ENCODE measurements around the gene EEF1A2. TPM values are rescaled to one million over a fixed set of nuclear protein-coding genes. Genes with fewer than 3 reads are reported as not detected.

The EEF1A2 gene
- total RNA-seq, 1 donor from 2014 or later = 0.67 TPM

DNA sequence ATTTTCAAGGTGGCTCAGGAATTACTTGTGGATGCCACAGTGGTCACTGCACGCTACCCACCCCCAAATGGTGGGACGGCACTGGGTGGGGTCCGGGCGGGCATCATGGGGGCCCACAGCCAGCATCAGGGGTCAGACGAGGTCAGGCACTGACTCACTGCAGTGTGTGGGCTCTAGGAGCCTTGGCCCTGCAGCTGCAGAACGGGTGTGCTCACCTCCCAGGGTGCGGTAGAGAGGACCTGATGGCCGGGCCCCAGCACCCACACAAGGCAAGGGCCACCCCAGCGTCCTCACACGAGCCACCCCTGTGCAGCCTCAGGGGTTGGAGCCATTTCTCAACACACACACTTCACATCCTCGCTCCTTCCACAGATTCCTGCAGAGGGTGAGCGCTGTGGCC lies 60.8 kb downstream of the EEF1A2 start:
- TF ChIP-seq, protein P1, sequence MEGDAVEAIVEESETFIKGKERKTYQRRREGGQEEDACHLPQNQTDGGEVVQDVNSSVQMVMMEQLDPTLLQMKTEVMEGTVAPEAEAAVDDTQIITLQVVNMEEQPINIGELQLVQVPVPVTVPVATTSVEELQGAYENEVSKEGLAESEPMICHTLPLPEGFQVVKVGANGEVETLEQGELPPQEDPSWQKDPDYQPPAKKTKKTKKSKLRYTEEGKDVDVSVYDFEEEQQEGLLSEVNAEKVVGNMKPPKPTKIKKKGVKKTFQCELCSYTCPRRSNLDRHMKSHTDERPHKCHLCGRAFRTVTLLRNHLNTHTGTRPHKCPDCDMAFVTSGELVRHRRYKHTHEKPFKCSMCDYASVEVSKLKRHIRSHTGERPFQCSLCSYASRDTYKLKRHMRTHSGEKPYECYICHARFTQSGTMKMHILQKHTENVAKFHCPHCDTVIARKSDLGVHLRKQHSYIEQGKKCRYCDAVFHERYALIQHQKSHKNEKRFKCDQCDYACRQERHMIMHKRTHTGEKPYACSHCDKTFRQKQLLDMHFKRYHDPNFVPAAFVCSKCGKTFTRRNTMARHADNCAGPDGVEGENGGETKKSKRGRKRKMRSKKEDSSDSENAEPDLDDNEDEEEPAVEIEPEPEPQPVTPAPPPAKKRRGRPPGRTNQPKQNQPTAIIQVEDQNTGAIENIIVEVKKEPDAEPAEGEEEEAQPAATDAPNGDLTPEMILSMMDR (IDR thresholded peaks at IDR 0.05) = no peak
- no peak overlapping the region for H3K27ac ChIP-seq
- no peaks in the 10 kb centered on the region for H3K9me3 ChIP-seq
- no peaks in the 10 kb centered on the region for H3K36me3 ChIP-seq
- peaks cover 3% of the 10 kb centered on the region for H3K4me1 ChIP-seq
- H3K27me3 ChIP-seq = peaks cover 10% of the 10 kb centered on the region
- intact Hi-C loops (cut with DNase I) = no loop called here
- ATAC-seq (no peak), DNase-seq (no peak)
- no peak overlapping the region for H3K4me3 ChIP-seq

Other genes starting within 250 kb of the EEF1A2 start
- gene NKAIN4, start 244.6 kb downstream of the EEF1A2 start, total RNA-seq = not detected
- 67.0 TPM for gene ARFGAP1, start 226.3 kb downstream of the EEF1A2 start, total RNA-seq
- not detected for gene COL20A1, start 205.9 kb downstream of the EEF1A2 start, total RNA-seq
- gene CHRNA4, start 137.7 kb downstream of the EEF1A2 start, total RNA-seq = 0.06 TPM
- not detected for gene KCNQ2, start 26.4 kb downstream of the EEF1A2 start, total RNA-seq
- gene PPDPF, start 21.7 kb upstream of the EEF1A2 start, total RNA-seq = 355 TPM
- 4.9 TPM for gene PTK6, start 38.3 kb upstream of the EEF1A2 start, total RNA-seq
- not detected for gene SRMS, start 48.7 kb upstream of the EEF1A2 start, total RNA-seq
- 0.32 TPM for gene FNDC11, start 55.1 kb upstream of the EEF1A2 start, total RNA-seq
- gene HELZ2, start 75.2 kb upstream of the EEF1A2 start, total RNA-seq = 53.3 TPM
- gene GMEB2, start 128.0 kb upstream of the EEF1A2 start, total RNA-seq = 11.3 TPM
- 12.4 TPM for gene STMN3, start 154.3 kb upstream of the EEF1A2 start, total RNA-seq
- gene RTEL1, start 159.2 kb upstream of the EEF1A2 start, total RNA-seq = 26.7 TPM
- gene TNFRSF6B, start 197.6 kb upstream of the EEF1A2 start, total RNA-seq = 14.4 TPM
- 49.4 TPM for gene ARFRP1, start 208.9 kb upstream of the EEF1A2 start, total RNA-seq
- 27.6 TPM for gene ZGPAT, start 209.0 kb upstream of the EEF1A2 start, total RNA-seq
- 7.8 TPM for gene LIME1, start 237.6 kb upstream of the EEF1A2 start, total RNA-seq
- 64.1 TPM for gene SLC2A4RG, start 240.7 kb upstream of the EEF1A2 start, total RNA-seq